C4-2B (cell line): ENCODE data around the gene MBD3.

Source experiments
- ZFX ChIP-seq: fragments of 450-650 bp; IDR thresholded peaks from 2 replicates; pipeline ENCODE4 v1.6.1; 2017
- TF ChIP-seq, protein P1 (sequence below): fragments of 450-650 bp; conservative IDR thresholded peaks from 2 replicates; pipeline ENCODE4 v1.5.1; 2017; ENCODE audit warnings: mild to moderate bottlenecking

DNA sequence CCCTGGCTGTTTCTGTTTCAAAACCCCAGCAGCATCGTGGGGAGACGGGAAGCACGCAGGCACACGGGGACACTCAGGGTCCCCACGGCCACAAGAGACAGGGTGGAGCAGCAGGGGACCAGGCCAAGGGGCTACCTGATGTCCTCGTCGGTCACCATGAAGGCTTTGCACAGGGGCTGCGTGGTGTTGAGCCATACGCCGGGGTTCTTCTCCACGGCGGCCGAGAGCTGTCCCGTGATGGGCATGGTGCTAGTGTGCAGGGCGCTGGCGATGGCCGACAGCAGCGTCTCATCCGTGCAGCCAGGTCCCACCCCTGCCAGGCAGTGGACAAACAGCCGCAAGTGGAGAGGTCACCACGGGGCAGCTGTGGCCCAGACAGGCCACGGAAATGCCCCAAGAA, 11.7 kb downstream of the MBD3 start:
- TF ChIP-seq, protein P1, sequence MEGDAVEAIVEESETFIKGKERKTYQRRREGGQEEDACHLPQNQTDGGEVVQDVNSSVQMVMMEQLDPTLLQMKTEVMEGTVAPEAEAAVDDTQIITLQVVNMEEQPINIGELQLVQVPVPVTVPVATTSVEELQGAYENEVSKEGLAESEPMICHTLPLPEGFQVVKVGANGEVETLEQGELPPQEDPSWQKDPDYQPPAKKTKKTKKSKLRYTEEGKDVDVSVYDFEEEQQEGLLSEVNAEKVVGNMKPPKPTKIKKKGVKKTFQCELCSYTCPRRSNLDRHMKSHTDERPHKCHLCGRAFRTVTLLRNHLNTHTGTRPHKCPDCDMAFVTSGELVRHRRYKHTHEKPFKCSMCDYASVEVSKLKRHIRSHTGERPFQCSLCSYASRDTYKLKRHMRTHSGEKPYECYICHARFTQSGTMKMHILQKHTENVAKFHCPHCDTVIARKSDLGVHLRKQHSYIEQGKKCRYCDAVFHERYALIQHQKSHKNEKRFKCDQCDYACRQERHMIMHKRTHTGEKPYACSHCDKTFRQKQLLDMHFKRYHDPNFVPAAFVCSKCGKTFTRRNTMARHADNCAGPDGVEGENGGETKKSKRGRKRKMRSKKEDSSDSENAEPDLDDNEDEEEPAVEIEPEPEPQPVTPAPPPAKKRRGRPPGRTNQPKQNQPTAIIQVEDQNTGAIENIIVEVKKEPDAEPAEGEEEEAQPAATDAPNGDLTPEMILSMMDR = no peak
- TF ChIP-seq ZFX = no peak
